ENCODE data around the gene RNASE7. TPM values are rescaled to one million over a fixed set of nuclear protein-coding genes. Genes with fewer than 3 reads are reported as not detected.
"Not testable (repeated sequence)": the region's sequence is repeated elsewhere in the genome, so short reads cannot be mapped to it uniquely, and the experiment has no call there.

RNASE7 gene
- total and polyA plus RNA-seq, 9 donors, result 0.13 to 0.27 (median 0.18) TPM; not detected in 6

- Histone ChIP-seq H3K9me3 (replicated peaks; ENCODE audit: control insufficient read depth, low read depth, low read length) (no peaks in the 10 kb centered on the region), H3K4me3 (ENCODE audit: low read length) (no peak overlapping the region), H3K27me3 (ENCODE audit: control insufficient read depth, insufficient read depth, low read length) (no peaks in the 10 kb centered on the region), H3K4me1 (ENCODE audit: control insufficient read depth, insufficient read depth, low read length) (peaks cover 35% of the 10 kb centered on the region), H3K27ac (ENCODE audit: low read length) (no peak overlapping the region), H3K36me3 (ENCODE audit: control insufficient read depth, insufficient read depth, low read length) (no peaks in the 10 kb centered on the region)
- WGBS (ENCODE audit: insufficient coverage), result 79% methylated on average over 2 of the region's 5 CpGs
- no peak for DNase-seq
Measured at GRCh38 chr14:21032326-21033132, 9.6 kb upstream of the RNASE7 start.

GRCh38 chr14:21033133-21033698 is 8.9 kb upstream of the RNASE7 start:
- no peak for DNase-seq
- H3K9me3 ChIP-seq (replicated peaks; ENCODE audit: control insufficient read depth, low read depth, low read length), result no peaks in the 10 kb centered on the region
- H3K27me3 ChIP-seq (ENCODE audit: control insufficient read depth, insufficient read depth, low read length), result no peaks in the 10 kb centered on the region
- 77% methylated on average over 4 of the region's 4 CpGs for WGBS (ENCODE audit: insufficient coverage)
- H3K4me1 ChIP-seq (ENCODE audit: control insufficient read depth, insufficient read depth, low read length), result peaks cover 41% of the 10 kb centered on the region
- H3K36me3 ChIP-seq (ENCODE audit: control insufficient read depth, insufficient read depth, low read length), result no peaks in the 10 kb centered on the region
- no peak overlapping the region for H3K27ac ChIP-seq (ENCODE audit: low read length)
- H3K4me3 ChIP-seq (ENCODE audit: low read length), result no peak overlapping the region

GRCh38 chr14:21034707-21035106 is 7.5 kb upstream of the RNASE7 start, which contains the start of gene RNASE13:
Gene RNASE13 (minus strand): TSS chr14:21034807. CDS start chr14:21034288, 519 bp downstream.
- no peaks in the 10 kb centered on the region for H3K9me3 ChIP-seq (replicated peaks; ENCODE audit: control insufficient read depth, low read depth, low read length)
- no peaks in the 10 kb centered on the region for H3K27me3 ChIP-seq (ENCODE audit: control insufficient read depth, insufficient read depth, low read length)
- no peaks in the 10 kb centered on the region for H3K36me3 ChIP-seq (ENCODE audit: control insufficient read depth, insufficient read depth, low read length)
- H3K27ac ChIP-seq (ENCODE audit: low read length), result no peak within 1 kb of the TSS
- no peak for DNase-seq
- no peak within 1 kb of the TSS for H3K4me3 ChIP-seq (ENCODE audit: low read length)
- 77% methylated on average over 3 of the region's 5 CpGs for WGBS (ENCODE audit: insufficient coverage)
- H3K4me1 ChIP-seq (ENCODE audit: control insufficient read depth, insufficient read depth, low read length), result peaks cover 55% of the 10 kb centered on the region

DNA sequence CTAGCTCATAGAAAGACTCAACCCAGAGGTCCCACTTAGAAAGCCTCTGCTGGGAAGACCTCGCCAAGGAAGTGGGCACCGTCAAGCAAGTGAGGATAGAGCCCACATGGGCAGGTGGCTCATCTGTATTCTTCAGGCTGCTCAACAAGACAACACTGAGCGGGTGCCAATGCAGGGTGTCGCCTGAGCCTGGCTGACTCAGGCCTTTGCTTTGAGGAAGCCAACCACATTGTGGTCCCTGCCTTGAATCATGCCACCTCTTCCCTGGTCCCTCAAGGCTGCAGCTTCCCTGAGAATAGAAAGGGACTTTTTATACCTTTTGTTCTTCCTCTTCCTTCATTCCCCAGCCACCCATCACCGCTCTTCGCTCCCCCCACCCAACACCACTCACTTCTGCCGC is 5.4 kb upstream of the RNASE7 start:
- WGBS (ENCODE audit: insufficient coverage), result 83% methylated on average over 2 of the region's 7 CpGs
- Histone ChIP-seq H3K36me3 (ENCODE audit: control insufficient read depth, insufficient read depth, low read length) (no peaks in the 10 kb centered on the region), H3K27me3 (ENCODE audit: control insufficient read depth, insufficient read depth, low read length) (no peaks in the 10 kb centered on the region), H3K27ac (ENCODE audit: low read length) (no peak overlapping the region), H3K9me3 (replicated peaks; ENCODE audit: control insufficient read depth, low read depth, low read length) (no peaks in the 10 kb centered on the region), H3K4me1 (ENCODE audit: control insufficient read depth, insufficient read depth, low read length) (peaks cover 55% of the 10 kb centered on the region), H3K4me3 (ENCODE audit: low read length) (no peak overlapping the region)
- no peak for DNase-seq

DNA sequence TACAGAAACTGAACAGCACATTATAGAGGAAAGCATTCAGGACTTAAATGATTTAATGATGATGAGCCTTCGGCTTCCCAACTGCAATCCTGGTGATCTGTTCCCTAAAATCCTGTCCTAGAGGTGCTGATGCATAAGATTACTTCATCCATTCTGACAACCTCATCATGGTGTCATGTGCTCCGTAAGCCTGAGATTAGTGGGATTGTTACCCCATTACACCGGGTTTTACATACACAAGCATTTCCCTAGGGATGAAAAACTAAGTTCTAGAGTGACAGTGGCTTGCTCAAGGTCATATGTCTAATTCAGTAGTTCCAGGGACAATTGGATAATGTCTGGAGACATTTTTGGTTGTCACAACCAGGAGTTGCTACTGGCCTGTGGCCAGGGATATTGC is 5.0 kb upstream of the RNASE7 start:
- Histone ChIP-seq H3K36me3 (ENCODE audit: control insufficient read depth, insufficient read depth, low read length) (no peaks in the 10 kb centered on the region), H3K4me3 (ENCODE audit: low read length) (no peak overlapping the region), H3K9me3 (replicated peaks; ENCODE audit: control insufficient read depth, low read depth, low read length) (no peaks in the 10 kb centered on the region), H3K4me1 (ENCODE audit: control insufficient read depth, insufficient read depth, low read length) (peaks cover 52% of the 10 kb centered on the region), H3K27me3 (ENCODE audit: control insufficient read depth, insufficient read depth, low read length) (no peaks in the 10 kb centered on the region), H3K27ac (ENCODE audit: low read length) (no peak overlapping the region)
- WGBS (ENCODE audit: insufficient coverage), result no CpG with 5 or more reads among the region's 3 CpGs
- DNase-seq, result no peak

- H3K27ac ChIP-seq (ENCODE audit: low read length), result peak overlapping the region; percentile 94
- H3K9me3 ChIP-seq (replicated peaks; ENCODE audit: control insufficient read depth, low read depth, low read length), result no peaks in the 10 kb centered on the region
- H3K27me3 ChIP-seq (ENCODE audit: control insufficient read depth, insufficient read depth, low read length), result no peaks in the 10 kb centered on the region
- no peaks in the 10 kb centered on the region for H3K36me3 ChIP-seq (ENCODE audit: control insufficient read depth, insufficient read depth, low read length)
- H3K4me1 ChIP-seq (ENCODE audit: control insufficient read depth, insufficient read depth, low read length), result peaks cover 50% of the 10 kb centered on the region
- peak; percentile 98 for DNase-seq
- WGBS (ENCODE audit: insufficient coverage), result 42% methylated on average over 3 of the region's 10 CpGs
- no peak overlapping the region for H3K4me3 ChIP-seq (ENCODE audit: low read length)
Measured at GRCh38 chr14:21038441-21039422, 3.4 kb upstream of the RNASE7 start.

DNA sequence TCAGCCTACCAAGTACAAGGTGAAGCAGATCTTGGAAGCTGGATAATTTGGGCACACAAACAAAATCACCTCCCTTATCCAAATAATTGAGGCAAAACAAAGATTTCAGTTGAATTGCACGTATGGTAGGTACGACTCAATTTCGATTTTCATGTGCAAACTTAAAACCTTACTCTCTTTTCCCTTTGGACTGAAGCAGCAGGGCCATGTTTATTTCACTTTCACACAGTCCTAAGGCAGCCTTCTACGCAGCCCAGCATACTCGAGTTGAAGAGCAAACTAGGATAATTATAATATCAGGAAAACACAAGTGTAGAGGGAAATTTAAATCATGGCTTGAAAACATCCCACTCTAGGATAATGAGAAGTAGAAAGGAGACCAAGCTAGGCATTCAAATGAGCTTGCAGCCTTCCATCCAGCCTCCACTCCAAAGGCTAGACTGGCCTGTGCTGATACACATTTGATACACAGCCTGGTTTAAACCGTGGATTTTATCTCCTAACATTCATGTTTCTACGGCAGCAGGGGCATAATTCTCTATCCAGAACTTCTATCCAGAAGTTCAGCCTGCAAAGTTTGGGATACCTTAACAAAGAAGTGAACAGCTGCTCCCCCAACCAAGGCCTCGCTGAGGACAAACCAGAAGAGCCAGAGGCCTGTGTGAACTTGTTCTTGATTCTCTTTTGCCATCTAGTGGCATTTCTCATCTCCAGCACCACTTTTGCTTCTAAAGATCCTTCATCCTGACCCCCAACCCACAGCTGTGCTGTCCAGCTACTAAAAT is 2.4 kb upstream of the RNASE7 start:
- no peaks in the 10 kb centered on the region for H3K27me3 ChIP-seq (ENCODE audit: control insufficient read depth, insufficient read depth, low read length)
- H3K36me3 ChIP-seq (ENCODE audit: control insufficient read depth, insufficient read depth, low read length), result no peaks in the 10 kb centered on the region
- peak overlapping the region; percentile 94 for H3K27ac ChIP-seq (ENCODE audit: low read length)
- H3K9me3 ChIP-seq (replicated peaks; ENCODE audit: control insufficient read depth, low read depth, low read length), result no peaks in the 10 kb centered on the region
- H3K4me3 ChIP-seq (ENCODE audit: low read length), result no peak overlapping the region
- WGBS (ENCODE audit: insufficient coverage), result 47% methylated on average over 6 of the region's 8 CpGs
- peak; percentile 93 for DNase-seq
- H3K4me1 ChIP-seq (ENCODE audit: control insufficient read depth, insufficient read depth, low read length), result peaks cover 44% of the 10 kb centered on the region

DNA sequence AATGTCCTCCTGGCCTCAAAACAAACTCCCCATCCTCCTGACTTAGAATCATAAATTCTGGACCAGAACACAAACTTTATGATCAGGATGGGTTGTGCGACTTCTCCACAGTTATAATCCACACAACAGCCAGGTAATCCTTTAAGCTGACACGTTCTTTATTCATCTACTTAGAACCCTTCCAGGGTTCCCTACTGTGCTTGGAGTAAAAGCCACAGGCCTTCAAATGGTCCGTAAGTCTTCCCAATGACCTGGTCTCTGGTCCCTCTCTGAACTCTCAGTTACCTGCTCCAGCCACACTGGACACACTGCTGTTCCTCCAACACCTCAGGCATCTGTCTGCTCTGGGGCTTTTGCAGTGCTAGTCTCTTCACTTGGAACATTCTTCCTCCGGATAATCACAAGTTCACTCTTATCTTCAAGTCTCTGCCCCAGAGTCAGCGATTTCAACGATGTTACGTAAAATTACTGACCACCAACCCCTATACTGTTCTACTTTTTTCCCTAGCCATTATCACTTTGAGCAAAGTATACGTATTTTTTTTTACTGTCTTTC is 1.7 kb upstream of the RNASE7 start:
- WGBS (ENCODE audit: insufficient coverage), result 75% methylated on average over 7 of the region's 8 CpGs
- H3K9me3 ChIP-seq (replicated peaks; ENCODE audit: control insufficient read depth, low read depth, low read length), result no peaks in the 10 kb centered on the region
- H3K4me1 ChIP-seq (ENCODE audit: control insufficient read depth, insufficient read depth, low read length), result peaks cover 44% of the 10 kb centered on the region

GRCh38 chr14:21040941-21041340 is 1.2 kb upstream of the RNASE7 start:
- not testable (repeated sequence) for H3K9me3 ChIP-seq (replicated peaks; ENCODE audit: control insufficient read depth, low read depth, low read length); H3K27me3 ChIP-seq (ENCODE audit: control insufficient read depth, insufficient read depth, low read length); DNase-seq; H3K27ac ChIP-seq (ENCODE audit: low read length); H3K36me3 ChIP-seq (ENCODE audit: control insufficient read depth, insufficient read depth, low read length); H3K4me3 ChIP-seq (ENCODE audit: low read length)
- 86% methylated on average over 3 of the region's 3 CpGs for WGBS (ENCODE audit: insufficient coverage)
- peaks cover 44% of the 10 kb centered on the region for H3K4me1 ChIP-seq (ENCODE audit: control insufficient read depth, insufficient read depth, low read length)

More for the DNA sequence above, 1.7 kb upstream of the RNASE7 start:
- H3K27ac ChIP-seq (ENCODE audit: low read length), result no peak overlapping the region
- H3K36me3 ChIP-seq (ENCODE audit: control insufficient read depth, insufficient read depth, low read length), result no peaks in the 10 kb centered on the region
- H3K27me3 ChIP-seq (ENCODE audit: control insufficient read depth, insufficient read depth, low read length), result no peaks in the 10 kb centered on the region
- H3K4me3 ChIP-seq (ENCODE audit: low read length), result no peak overlapping the region
- no peak for DNase-seq

Data from muscle of leg (tissue), 11 donors.